Ramos (cell line): ENCODE results near the gene UGT2B28.
"Not testable (repeated sequence)": the region's sequence is repeated elsewhere in the genome, so short reads cannot be mapped to it uniquely, and the experiment has no call there.

Experiments
- in situ Hi-C: fragments of 300-500 bp; cut with MboI; formaldehyde crosslinking; loops from one replicate; pipeline ENCODE4 v1.14.3; 2022; ENCODE audit warnings: low sequenced_read_pairs; ENCODE audit not compliant: unreplicated experiment

Gene UGT2B28

GRCh38 chr4:69343114-69343513 is 62.8 kb downstream of the UGT2B28 start:
- in situ Hi-C loops = not testable (repeated sequence)

GRCh38 chr4:69343558-69344420 is 63.5 kb downstream of the UGT2B28 start:
- in situ Hi-C loops = not testable (repeated sequence)
